Stimulated activated CD4-positive, alpha-beta T cell treated with anti-CD3 and anti-CD28 coated beads, Interleukin-12 subunit alpha, Interleukin-12 subunit beta, amount 100 ng/mL, for 24 hours (primary cell): Measurements from ENCODE around the gene TNN.

Experiments
- DNase-seq, 2 experiments: peaks; one replicate each; pipeline ENCODE4 v3.0.0-alpha.2; 2020; ENCODE audit warnings: low read depth in 2 of 2

Gene TNN

GRCh38 chr1:175145899-175146528 is 78.4 kb downstream of the TNN start:
- no peak for DNase-seq

DNA sequence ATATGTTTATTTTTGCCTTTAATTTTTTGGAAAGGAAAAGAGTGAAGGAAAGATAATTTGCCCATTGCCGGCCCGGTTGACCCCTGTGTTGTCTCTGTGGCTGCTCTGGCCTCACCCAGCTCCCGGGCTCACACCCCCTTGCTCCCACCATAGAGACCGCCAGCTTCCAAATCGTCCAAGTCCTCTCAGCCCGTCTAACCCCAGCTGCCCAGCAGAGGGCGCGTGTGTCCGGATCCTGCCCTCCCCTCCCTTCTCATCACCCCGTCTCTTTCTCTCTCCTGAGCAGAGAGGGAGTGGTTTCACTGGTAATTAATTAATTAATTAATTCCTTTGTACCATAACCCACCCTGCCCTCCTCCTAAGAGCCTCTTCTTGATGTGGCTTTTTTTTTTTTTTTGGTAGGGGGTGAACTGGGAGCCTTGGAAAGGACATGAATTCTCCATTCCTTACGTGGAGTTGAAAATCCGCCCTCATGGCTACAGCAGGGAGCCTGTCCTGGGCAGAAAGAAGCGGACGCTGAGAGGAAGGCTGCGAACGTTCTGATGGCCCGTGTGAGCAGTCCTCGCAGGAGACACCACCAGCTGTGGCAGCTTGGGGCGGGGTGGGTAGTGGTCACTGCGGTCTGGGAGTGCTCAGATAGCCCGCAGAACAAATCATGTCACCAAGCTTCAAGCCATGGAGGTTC is 79.0 kb downstream of the TNN start:
- peak; percentile 41 to 72 for DNase-seq

- DNase-seq: no peak
These were observed 79.9 kb downstream of the TNN start for GRCh38 chr1:175147569-175147968.

GRCh38 chr1:175148068-175148467 is 80.4 kb downstream of the TNN start:
- no peak for DNase-seq

DNA sequence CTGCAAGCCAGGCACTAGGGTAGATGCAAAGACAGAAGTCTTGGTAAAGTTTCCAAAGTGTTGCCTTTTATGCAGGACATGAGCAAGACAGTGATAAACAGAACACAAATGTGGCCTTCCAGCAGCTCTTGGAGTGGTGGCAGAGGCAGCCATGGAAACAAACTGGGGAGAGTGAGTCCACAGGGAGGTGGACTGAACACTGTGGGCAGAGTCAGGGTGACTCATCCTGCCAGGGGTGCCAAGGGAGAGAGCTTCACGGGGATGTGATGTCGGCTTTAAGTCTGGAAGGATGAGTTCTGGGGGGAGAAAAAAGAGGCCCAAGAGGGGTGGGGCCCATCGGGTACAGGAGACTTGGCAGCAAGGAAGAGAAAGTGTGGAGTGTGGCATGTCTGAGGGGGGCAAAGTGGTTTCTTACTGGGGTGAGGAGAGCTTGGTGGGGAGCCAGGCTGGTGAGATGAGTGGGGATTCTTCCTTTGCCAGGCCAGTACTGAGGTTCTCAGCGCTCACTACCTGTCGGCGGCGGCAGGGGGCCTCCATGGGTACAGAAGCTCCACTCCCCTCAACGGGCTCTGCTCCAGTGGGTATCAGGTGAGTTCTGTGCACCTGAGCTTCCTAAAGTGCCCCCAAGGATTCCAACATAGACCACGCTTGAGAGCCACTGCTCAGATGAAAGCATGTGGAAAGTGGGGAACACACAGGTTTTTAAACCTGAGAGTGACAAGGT is 83.1 kb downstream of the TNN start:
- no peak for DNase-seq

- DNase-seq: peak; percentile 48 to 59
These were observed 84.5 kb downstream of the TNN start for GRCh38 chr1:175152006-175152652.

GRCh38 chr1:175154629-175155472 is 87.2 kb downstream of the TNN start:
- peak; percentile 48 to 70 for DNase-seq

- DNase-seq: no peak
These were observed 87.8 kb downstream of the TNN start for GRCh38 chr1:175155473-175155856.

GRCh38 chr1:175155936-175156335 is 88.3 kb downstream of the TNN start:
- no peak for DNase-seq

DNA sequence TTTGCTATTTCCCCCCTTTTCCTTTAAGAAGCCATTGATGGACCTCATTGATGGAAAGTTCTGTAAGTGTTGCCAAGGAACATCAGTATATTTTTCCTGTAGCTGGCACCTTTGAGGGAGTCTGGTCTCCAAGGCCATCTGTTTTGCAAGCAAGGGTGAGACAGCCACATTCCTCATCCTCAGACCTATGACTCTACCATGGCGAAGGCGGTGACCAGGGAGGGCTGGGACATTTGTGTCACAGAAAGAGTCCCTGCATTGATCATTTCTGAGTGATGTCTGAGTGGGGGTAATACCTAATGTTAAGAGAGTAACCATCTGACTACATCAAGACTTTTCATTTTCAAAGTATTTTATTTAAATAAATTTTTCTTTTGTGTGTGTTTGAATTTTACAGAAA is 89.6 kb downstream of the TNN start:
- no peak for DNase-seq

- no peak for DNase-seq
These were observed 90.5 kb downstream of the TNN start for GRCh38 chr1:175158170-175158591.

DNA sequence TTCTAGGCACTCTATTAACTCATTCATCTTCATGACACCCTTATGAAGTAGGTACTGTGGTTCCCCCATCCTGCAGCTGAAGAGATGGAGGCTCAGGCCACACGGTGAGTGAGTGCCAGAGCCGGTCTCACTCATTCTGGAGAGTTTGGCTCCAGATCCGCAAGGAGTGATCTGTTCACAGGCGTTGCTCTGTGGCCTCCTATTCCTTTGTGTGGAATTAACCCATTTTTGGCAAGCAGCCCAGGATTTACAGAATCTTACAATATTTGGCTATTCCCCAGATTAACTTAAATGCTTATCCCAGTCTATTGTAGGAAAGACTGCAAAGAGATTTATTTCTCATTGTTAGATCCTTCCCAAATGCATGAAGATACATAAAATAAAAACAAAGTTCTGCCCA is 95.3 kb downstream of the TNN start:
- no peak for DNase-seq

- no peak for DNase-seq
These were observed 96.1 kb downstream of the TNN start for GRCh38 chr1:175163702-175164101.

GRCh38 chr1:175164751-175165150 is 97.1 kb downstream of the TNN start:
- no peak for DNase-seq

DNA sequence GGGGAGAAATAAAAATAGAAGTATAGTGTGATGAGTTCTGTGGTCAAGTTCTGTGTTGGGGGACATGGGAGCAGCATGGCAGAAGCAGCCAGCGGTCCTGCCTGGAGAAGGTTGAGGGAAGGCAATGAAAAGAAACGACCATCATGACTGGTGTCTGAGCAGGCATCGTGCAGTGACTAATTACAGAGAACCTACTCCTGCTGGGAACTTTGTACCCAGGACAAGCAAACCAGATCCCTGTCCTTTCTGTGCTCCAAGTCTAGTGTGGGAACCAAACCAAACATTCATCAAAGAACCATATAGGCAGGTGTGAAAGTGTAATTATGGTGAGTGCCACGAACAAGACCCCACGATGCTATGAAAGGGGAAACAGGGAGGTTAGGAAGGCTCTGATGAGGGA is 99.1 kb downstream of the TNN start:
- DNase-seq: no peak

DNA sequence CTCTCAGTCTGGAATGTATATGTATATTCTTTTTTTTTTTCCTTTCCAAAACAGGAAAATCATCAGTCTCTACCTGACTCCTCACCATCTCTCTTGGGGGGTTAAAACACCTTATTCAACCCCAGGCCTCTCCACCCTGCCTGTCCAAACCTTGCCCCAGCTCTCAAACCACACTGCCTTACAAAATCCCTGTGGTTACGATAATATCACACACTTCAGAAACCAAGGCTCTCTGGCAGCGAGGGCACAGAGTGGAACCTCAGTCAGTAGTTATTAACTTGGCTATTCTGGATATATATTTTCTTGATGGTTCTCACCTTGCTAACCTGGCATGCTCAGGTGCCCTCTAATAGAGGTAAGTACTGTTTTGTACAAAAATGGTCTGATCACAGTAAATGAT is 100.2 kb downstream of the TNN start:
- no peak for DNase-seq

GRCh38 chr1:175168782-175169181 is 101.1 kb downstream of the TNN start:
- no peak for DNase-seq

- DNase-seq: no peak
These were observed 101.8 kb downstream of the TNN start for GRCh38 chr1:175169286-175170018.

DNA sequence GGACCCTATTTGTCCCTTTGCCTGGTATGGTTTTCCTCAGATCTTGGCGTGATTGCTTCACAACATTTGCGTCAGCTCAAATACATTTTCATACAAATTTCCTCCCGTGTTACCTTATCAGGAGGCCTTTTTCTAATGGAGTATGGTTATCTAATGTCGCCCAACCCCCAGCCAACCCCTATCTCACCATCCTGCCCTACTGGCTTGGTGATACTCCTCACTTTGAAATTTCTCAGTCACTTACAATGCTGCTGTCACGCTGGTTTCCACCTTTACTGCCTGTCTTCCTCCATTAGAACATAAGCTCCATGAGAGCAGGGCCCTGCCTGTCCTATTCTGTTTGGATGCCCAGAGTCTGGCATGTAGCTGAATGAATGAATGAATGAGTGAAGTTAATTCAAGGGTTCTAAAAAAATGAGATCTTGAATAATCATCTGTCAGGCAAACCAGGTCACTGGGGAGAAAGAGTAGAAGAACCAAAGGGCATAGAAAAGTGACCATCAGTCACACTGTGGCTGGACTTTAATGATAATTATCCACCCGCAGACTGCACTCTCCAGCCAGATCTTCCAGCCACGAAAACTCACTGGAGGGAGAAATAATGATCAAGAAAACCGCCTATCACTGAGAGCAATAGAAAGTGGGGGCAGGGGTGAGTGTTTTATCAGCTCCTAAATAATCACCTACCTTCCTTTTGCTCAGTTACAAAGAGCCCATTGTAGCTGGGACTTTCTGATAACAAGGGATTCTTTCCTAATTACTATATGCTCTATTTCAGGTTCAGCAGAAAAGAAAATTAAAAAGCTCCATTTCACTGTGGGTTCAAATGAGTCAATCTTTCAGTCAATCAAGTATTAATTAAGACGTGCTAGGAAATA is 103.6 kb downstream of the TNN start:
- no peak for DNase-seq

DNA sequence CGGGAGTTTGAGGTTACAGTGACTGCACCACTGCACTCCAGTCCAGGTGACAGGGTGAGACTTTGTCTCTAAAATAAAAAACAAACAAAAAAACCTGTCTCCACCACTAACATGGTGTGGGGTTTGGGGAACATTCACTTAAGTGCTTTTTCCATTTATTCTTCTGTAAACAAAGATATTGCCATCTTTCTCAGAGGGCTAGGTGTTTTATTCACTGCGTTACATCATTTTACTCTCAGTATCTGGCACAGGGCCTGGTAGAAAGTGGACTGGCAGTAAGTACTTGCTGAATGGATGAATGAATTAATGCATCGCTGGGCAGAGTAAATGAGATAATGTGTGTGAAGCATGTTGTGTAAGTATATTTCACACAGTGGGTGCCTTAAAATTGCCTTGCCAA is 104.9 kb downstream of the TNN start:
- no peak for DNase-seq
